OCI-LY3 (cell line): ENCODE measurements around the gene CD46.

ENCODE experiments used
- H2AFZ ChIP-seq: fragments of 200-600, 300-600 bp; shearing (Covaris generic); 2 replicates; pipeline ENCODE4 v1.6.0; 2014; ENCODE audit warnings: antibody characterized with exemption, low read depth, low read length
- H3K27ac ChIP-seq: fragments of 200-600, 300-600 bp; sonication (generic); 2 replicates; pipeline ENCODE4 v1.5.1; 2014; ENCODE audit warnings: mild to moderate bottlenecking, low read length, moderate library complexity, mixed read lengths
- H3K27me3 ChIP-seq: fragments of 200-600, 300-600 bp; sonication (generic); 2 replicates; pipeline ENCODE4 v1.6.1; 2014; ENCODE audit warnings: low read depth, low read length, mixed read lengths
- H3K36me3 ChIP-seq: fragments of 200-600, 300-600 bp; sonication (generic); replicated peaks from 2 replicates; pipeline ENCODE3; 2014; ENCODE audit warnings: low read depth, low read length, mixed read lengths
- H3K4me1 ChIP-seq: fragments of 300-600, 200-600 bp; sonication (generic); 2 replicates; pipeline ENCODE4 v1.6.1; 2014; ENCODE audit warnings: low read length, mixed read lengths
- H3K4me2 ChIP-seq: fragments of 200-600, 300-600 bp; sonication (generic); 2 replicates; pipeline ENCODE4 v1.6.1; 2014; ENCODE audit warnings: low read length, mixed read lengths
- H3K4me3 ChIP-seq: fragments of 300-600, 200-600 bp; sonication (generic); 2 replicates; pipeline ENCODE4 v1.5.1; 2014; ENCODE audit warnings: antibody characterized with exemption, mild to moderate bottlenecking, low read length, moderate library complexity
- H3K79me2 ChIP-seq: fragments of 300-600, 200-600 bp; shearing (Covaris generic); 2 replicates; pipeline ENCODE4 v1.6.1; 2014; ENCODE audit warnings: mild to moderate bottlenecking, low read length, mixed read lengths
- H3K9ac ChIP-seq: fragments of 300-600, 200-600 bp; shearing (Covaris generic); 2 replicates; pipeline ENCODE4 v1.6.0; 2014; ENCODE audit warnings: mild to moderate bottlenecking, low read length, moderate library complexity
- H3K9me3 ChIP-seq: fragments of 200-600, 300-600 bp; shearing (Covaris generic); 2 replicates; pipeline ENCODE4 v1.6.1; 2014; ENCODE audit warnings: low read length, mixed read lengths; ENCODE audit not compliant: insufficient read depth
- H4K20me1 ChIP-seq: fragments of 200-600, 300-600 bp; sonication (generic); 2 replicates; pipeline ENCODE4 v1.6.1; 2016; ENCODE audit warnings: low read length, mixed read lengths; ENCODE audit not compliant: insufficient read depth
- EZH2phosphoT487 ChIP-seq: fragments of 200-600 bp; shearing (Covaris generic); IDR thresholded peaks from 2 replicates; pipeline ENCODE4 v1.6.1; 2018; ENCODE audit warnings: antibody characterized with exemption, mixed run types, low read depth
- TF ChIP-seq, protein P1 (sequence below): fragments of 200-600, 300-600 bp; sonication (generic); IDR thresholded peaks from 2 replicates; pipeline ENCODE4 v1.5.1; 2014; ENCODE audit warnings: antibody characterized with exemption, low read length, low read depth

The CD46 gene

GRCh38 chr1:207740207-207740606, 11.6 kb upstream of the CD46 start:
- no peaks in the 10 kb centered on the region for H3K4me1 ChIP-seq
- no peak overlapping the region for H3K4me2 ChIP-seq
- no peak overlapping the region for H2AFZ ChIP-seq
- H3K4me3 ChIP-seq: no peak overlapping the region
- H3K79me2 ChIP-seq: no peaks in the 10 kb centered on the region
- H3K9ac ChIP-seq: no peak overlapping the region
- no peaks in the 10 kb centered on the region for H3K36me3 ChIP-seq
- H3K27me3 ChIP-seq: no peaks in the 10 kb centered on the region
- H3K9me3 ChIP-seq: no peaks in the 10 kb centered on the region
- no peaks in the 10 kb centered on the region for H4K20me1 ChIP-seq
- no peak overlapping the region for H3K27ac ChIP-seq
- TF ChIP-seq, protein P1, sequence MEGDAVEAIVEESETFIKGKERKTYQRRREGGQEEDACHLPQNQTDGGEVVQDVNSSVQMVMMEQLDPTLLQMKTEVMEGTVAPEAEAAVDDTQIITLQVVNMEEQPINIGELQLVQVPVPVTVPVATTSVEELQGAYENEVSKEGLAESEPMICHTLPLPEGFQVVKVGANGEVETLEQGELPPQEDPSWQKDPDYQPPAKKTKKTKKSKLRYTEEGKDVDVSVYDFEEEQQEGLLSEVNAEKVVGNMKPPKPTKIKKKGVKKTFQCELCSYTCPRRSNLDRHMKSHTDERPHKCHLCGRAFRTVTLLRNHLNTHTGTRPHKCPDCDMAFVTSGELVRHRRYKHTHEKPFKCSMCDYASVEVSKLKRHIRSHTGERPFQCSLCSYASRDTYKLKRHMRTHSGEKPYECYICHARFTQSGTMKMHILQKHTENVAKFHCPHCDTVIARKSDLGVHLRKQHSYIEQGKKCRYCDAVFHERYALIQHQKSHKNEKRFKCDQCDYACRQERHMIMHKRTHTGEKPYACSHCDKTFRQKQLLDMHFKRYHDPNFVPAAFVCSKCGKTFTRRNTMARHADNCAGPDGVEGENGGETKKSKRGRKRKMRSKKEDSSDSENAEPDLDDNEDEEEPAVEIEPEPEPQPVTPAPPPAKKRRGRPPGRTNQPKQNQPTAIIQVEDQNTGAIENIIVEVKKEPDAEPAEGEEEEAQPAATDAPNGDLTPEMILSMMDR: no peak
- no peak for TF ChIP-seq EZH2phosphoT487

DNA sequence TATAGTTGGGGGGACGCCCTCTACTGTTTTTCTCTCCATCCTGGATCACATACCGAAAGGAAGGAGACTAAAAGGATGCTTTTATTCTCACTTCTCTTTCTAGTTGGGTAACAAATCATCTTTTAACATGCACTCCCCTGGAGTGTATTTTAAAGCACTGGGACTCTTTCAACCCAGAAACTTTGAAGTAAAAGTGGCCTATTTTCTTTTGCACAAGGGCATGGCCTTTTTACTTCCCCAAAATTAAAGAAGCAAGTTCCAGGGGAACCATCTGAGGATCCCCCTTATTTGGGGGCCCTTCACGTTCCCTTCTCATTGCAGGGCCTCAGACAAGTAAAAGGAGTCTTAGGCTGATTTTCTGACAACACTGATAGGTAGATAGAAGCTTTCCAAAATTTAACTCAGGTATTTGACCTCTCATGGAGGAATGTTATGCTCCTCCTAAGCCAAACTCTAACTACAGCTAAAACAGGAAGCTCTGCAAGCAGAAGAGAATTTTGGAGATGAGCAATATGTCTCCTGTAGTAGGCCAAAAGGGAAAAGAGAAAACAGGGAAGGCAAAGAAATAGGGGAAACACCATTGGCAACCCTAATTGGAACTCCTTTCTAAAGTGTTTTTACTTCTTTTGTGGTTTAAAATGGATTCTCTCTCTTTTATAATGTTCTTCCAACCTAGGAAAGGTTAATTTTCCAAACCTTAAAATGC, 8.9 kb upstream of the CD46 start:
- Histone ChIP-seq H3K9me3 (no peaks in the 10 kb centered on the region), H3K4me1 (no peaks in the 10 kb centered on the region), H3K79me2 (no peaks in the 10 kb centered on the region), H3K9ac (no peak overlapping the region), H3K27me3 (no peaks in the 10 kb centered on the region), H3K27ac (no peak overlapping the region), H3K4me3 (no peak overlapping the region), H4K20me1 (no peaks in the 10 kb centered on the region), H3K36me3 (no peaks in the 10 kb centered on the region), H3K4me2 (no peak overlapping the region), H2AFZ (no peak overlapping the region)
- no peak for TF ChIP-seq EZH2phosphoT487

GRCh38 chr1:207744000-207744534, 7.8 kb upstream of the CD46 start:
- Histone ChIP-seq H3K4me2 (no peak overlapping the region), H3K27me3 (no peaks in the 10 kb centered on the region), H3K9me3 (no peaks in the 10 kb centered on the region), H3K4me3 (no peak overlapping the region), H4K20me1 (no peaks in the 10 kb centered on the region), H3K9ac (no peak overlapping the region), H3K36me3 (no peaks in the 10 kb centered on the region), H3K27ac (no peak overlapping the region), H3K4me1 (peaks cover 5% of the 10 kb centered on the region), H2AFZ (no peak overlapping the region), H3K79me2 (no peaks in the 10 kb centered on the region)
- TF ChIP-seq, protein P1: no peak
- TF ChIP-seq EZH2phosphoT487: no peak

DNA sequence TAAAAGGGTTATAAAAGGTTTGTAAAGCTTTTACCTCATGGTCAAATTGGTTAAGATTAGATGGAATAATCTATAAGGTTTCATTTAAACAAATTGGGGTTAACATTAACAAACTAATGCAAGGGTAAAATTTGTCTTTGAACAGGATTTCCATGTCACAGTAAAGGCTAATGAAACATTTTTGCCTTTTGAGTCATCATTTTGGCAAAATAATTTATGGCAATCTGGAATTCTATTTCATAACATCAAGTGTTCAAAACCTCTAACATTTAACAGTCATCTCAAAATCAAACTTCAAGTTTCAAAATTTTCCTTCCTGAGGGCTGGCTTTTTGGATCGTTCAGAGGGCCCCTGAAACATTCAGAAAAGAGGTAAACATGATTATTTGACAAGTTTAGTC, 6.6 kb upstream of the CD46 start:
- Histone ChIP-seq H2AFZ (no peak overlapping the region), H3K4me1 (peaks cover 7% of the 10 kb centered on the region), H3K4me2 (no peak overlapping the region), H3K4me3 (no peak overlapping the region), H3K36me3 (no peaks in the 10 kb centered on the region), H3K79me2 (no peaks in the 10 kb centered on the region), H3K27ac (no peak overlapping the region), H3K27me3 (no peaks in the 10 kb centered on the region), H4K20me1 (no peaks in the 10 kb centered on the region), H3K9me3 (no peaks in the 10 kb centered on the region), H3K9ac (no peak overlapping the region)
- no peak for TF ChIP-seq EZH2phosphoT487
- TF ChIP-seq, protein P1: no peak
